Endothelial cell of umbilical vein (primary cell): ENCODE data around the gene MORC2. TPM values are rescaled to one million over a fixed set of nuclear protein-coding genes. Genes with fewer than 3 reads are reported as not detected.

Experiments used
- BruUV-seq: library from RNA; stranded (reverse); fragments of 400-500 nt; replicated peaks from 2 replicates; lab custom pipeline; 2021; lab: Mats Ljungman, UMichigan
- CTCF ChIA-PET: fragments of 300-600, 350-600 bp; sonication (Branson Sonifier 250); formaldehyde crosslinking; loops from one replicate; lab custom pipeline; 2021; ENCODE audit warnings: antibody characterized with exemption, inconsistent platforms; lab: Charles Lee
- POLR2A ChIA-PET: fragments of 300-600, 350-600 bp; sonication (Branson Sonifier 250); formaldehyde crosslinking; loops from one replicate; lab custom pipeline; 2021; ENCODE audit warnings: antibody characterized with exemption, inconsistent platforms; lab: Charles Lee
- DNase-seq: peaks from one replicate; pipeline ENCODE4 v3.0.0-alpha.2; 2011; ENCODE audit warnings: low read depth, low spot score
- FAIRE-seq: peaks from 2 replicates; lab custom pipeline; 2011; peaks lifted over from hg19 to GRCh38; lab: Jason Lieb, UNC
- H2AFZ ChIP-seq: 2 replicates; pipeline ENCODE4 v1.6.0; 2012; ENCODE audit warnings: low read depth, low read length, control low read depth, inconsistent platforms
- H3K27ac ChIP-seq: 2 replicates; pipeline ENCODE4 v1.5.1; 2011; ENCODE audit warnings: low read depth, mild to moderate bottlenecking, control low read depth, low read length, moderate library complexity; ENCODE audit not compliant: insufficient read depth
- H3K27me3 ChIP-seq, 2 experiments: 2 replicates each; pipeline versions ENCODE4 v1.6.0 to v1.6.1; 2011; ENCODE audit warnings: low read length in 2 of 2, mixed read lengths in 1 of 2; ENCODE audit not compliant: control insufficient read depth in 2 of 2, insufficient read depth in 2 of 2
- H3K36me3 ChIP-seq, 2 experiments: 2 replicates in 1 of 2; 3 replicates in 1 of 2; pipeline ENCODE4 v1.5.1; 2011; ENCODE audit warnings: low read length in 2 of 2, mild to moderate bottlenecking in 1 of 2, moderate library complexity in 1 of 2; ENCODE audit not compliant: control insufficient read depth in 2 of 2, insufficient read depth in 2 of 2; ENCODE audit errors: extremely low read depth in 1 of 2
- H3K4me1 ChIP-seq: 3 replicates; pipeline ENCODE4 v1.5.1; 2011; ENCODE audit warnings: mild to moderate bottlenecking, low read length; ENCODE audit not compliant: control insufficient read depth, insufficient read depth; ENCODE audit errors: extremely low read depth
- H3K4me2 ChIP-seq: 2 replicates; pipeline ENCODE4 v1.6.1; 2011; ENCODE audit warnings: low read length, control low read depth, mixed read lengths; ENCODE audit not compliant: insufficient read depth
- H3K4me3 ChIP-seq, 3 experiments: fragments of 200-600 bp in 1 of 3; sonication (generic), shearing (Covaris generic) in 1 of 3; replicated peaks in 1 of 3; 2 replicates each; pipeline ENCODE4 v1.5.1; 2011 to 2016; ENCODE audit warnings: control low read depth in 3 of 3, low read length in 3 of 3, mild to moderate bottlenecking in 2 of 3, inconsistent platforms in 1 of 3, low read depth in 1 of 3, moderate library complexity in 1 of 3; ENCODE audit not compliant: insufficient read depth in 1 of 3
- H3K79me2 ChIP-seq: 2 replicates; pipeline ENCODE4 v1.6.0; 2012; ENCODE audit warnings: low read length, inconsistent platforms; ENCODE audit not compliant: control insufficient read depth, insufficient read depth
- H3K9ac ChIP-seq: replicated peaks from 2 replicates; pipeline ENCODE3; 2011; ENCODE audit warnings: low read length, control low read depth; ENCODE audit not compliant: insufficient read depth; ENCODE audit errors: extremely low read depth
- H3K9me1 ChIP-seq: replicated peaks from 3 replicates; pipeline ENCODE4 v1.6.0; 2011; ENCODE audit warnings: mild to moderate bottlenecking, low read length; ENCODE audit not compliant: control insufficient read depth, insufficient read depth; ENCODE audit errors: extremely low read depth
- H3K9me3 ChIP-seq: replicated peaks from 2 replicates; pipeline ENCODE4 v1.5.1; 2012; ENCODE audit warnings: low read length, inconsistent platforms; ENCODE audit not compliant: control insufficient read depth, insufficient read depth
- H4K20me1 ChIP-seq: replicated peaks from 2 replicates; pipeline ENCODE3; 2011; ENCODE audit warnings: mild to moderate bottlenecking, low read length; ENCODE audit not compliant: control insufficient read depth, insufficient read depth; ENCODE audit errors: extremely low read depth
- EZH2 ChIP-seq: IDR thresholded peaks from 2 replicates; pipeline ENCODE4 v1.6.1; 2012; ENCODE audit warnings: borderline replicate concordance, low read depth, mild to moderate bottlenecking, moderate library complexity, low read length, inconsistent platforms; ENCODE audit not compliant: severe bottlenecking
- FOS ChIP-seq: IDR thresholded peaks from 2 replicates; pipeline ENCODE4 v1.6.1; 2011; ENCODE audit warnings: mild to moderate bottlenecking, low read length, moderate library complexity, borderline replicate concordance; ENCODE audit not compliant: insufficient read depth
- GATA2 ChIP-seq: IDR thresholded peaks from 2 replicates; pipeline ENCODE4 v1.7.0; 2011; ENCODE audit warnings: low read depth, mild to moderate bottlenecking, moderate library complexity, mixed read lengths, low read length; ENCODE audit not compliant: insufficient read length, insufficient read depth
- JUN ChIP-seq: IDR thresholded peaks from 2 replicates; pipeline ENCODE4 v1.6.1; 2011; ENCODE audit warnings: borderline replicate concordance, low read depth; ENCODE audit not compliant: insufficient read length, insufficient read depth
- MAX ChIP-seq: IDR thresholded peaks from 2 replicates; pipeline ENCODE4 v1.6.1; 2011; ENCODE audit not compliant: insufficient read depth, insufficient read length
- MYC ChIP-seq: IDR thresholded peaks from one replicate; pipeline ENCODE4 v1.6.1; 2011; ENCODE audit warnings: mild to moderate bottlenecking, low read depth, low read length
- POLR2A ChIP-seq: IDR thresholded peaks from 2 replicates; pipeline ENCODE4 v1.6.1; 2012; ENCODE audit warnings: low read depth, mild to moderate bottlenecking, control low read depth, low read length
- POLR2AphosphoS5 ChIP-seq: IDR thresholded peaks from 2 replicates; pipeline ENCODE4 v1.6.1; 2012; ENCODE audit warnings: low read depth, mild to moderate bottlenecking, control low read depth, low read length, moderate library complexity; ENCODE audit not compliant: insufficient read depth
- dilution Hi-C: fragments of 300-500 bp; cut with MboI; formaldehyde crosslinking; loops from one replicate; pipeline ENCODE4 v1.15.0; 2019; ENCODE audit warnings: low sequenced_read_pairs; ENCODE audit not compliant: extremely low pct_ligation_motif_present
- intact Hi-C: fragments of 100-400 bp; cut with micrococcal nuclease; formaldehyde crosslinking; loops from one replicate; pipeline ENCODE4 v1.10.0; 2022
- polyA plus RNA-seq, 4 experiments: library from polyadenylated mRNA; depleted of rRNA in 3 of 4; stranded (reverse) in 3 of 4; unstranded in 1 of 4; fragments of >200 nt; gene quantifications; 2 replicates each; pipeline versions ENCODE4 v1.2.1 to v1.2.3, GENCODE V29; 2011 to 2012; ENCODE audit warnings: missing spikeins in 1 of 4
- total RNA-seq: library from RNA; stranded (reverse); gene quantifications from 2 replicates; pipeline ENCODE4 v1.2.3, GENCODE V29; 2021

The MORC2 gene
- total and polyA plus RNA-seq, 2 donors (not counting 3 experiments of a cell fraction or from before 2014, with no cell fraction given) = 11.6 to 34.7 TPM

GRCh38 chr22:30989474-30989873 lies 20.9 kb upstream of the MORC2 start:
- no peak overlapping the region for H3K27ac ChIP-seq
- no peaks in the 10 kb centered on the region for H3K9me1 ChIP-seq
- H3K27me3 ChIP-seq = peaks cover 0 to 3% of the 10 kb centered on the region in 2 experiments
- no TSS peak for BruUV-seq
- DNase-seq (no peak), FAIRE-seq (no peak)
- ChIA-PET POLR2A (no interaction called here), CTCF (no interaction called here)
- H2AFZ ChIP-seq = no peak overlapping the region
- H4K20me1 ChIP-seq = no peaks in the 10 kb centered on the region
- dilution Hi-C loops = no loop called here
- no peaks in the 10 kb centered on the region for H3K4me1 ChIP-seq
- no peaks in the 10 kb centered on the region for H3K36me3 ChIP-seq
- H3K4me3 ChIP-seq = no peak overlapping the region
- TF ChIP-seq MAX (no peak), GATA2 (no peak), MYC (no peak), JUN (no peak), EZH2 (no peak), POLR2AphosphoS5 (no peak), POLR2A (no peak)
- no peak overlapping the region for H3K4me2 ChIP-seq
- no peak overlapping the region for H3K9ac ChIP-seq
- H3K79me2 ChIP-seq = no peaks in the 10 kb centered on the region
- intact Hi-C loops = no loop called here
- H3K9me3 ChIP-seq = no peaks in the 10 kb centered on the region

GRCh38 chr22:30985561-30986208 lies 17.1 kb upstream of the MORC2 start:
- BruUV-seq = no TSS peak

More at GRCh38 chr22:30985561-30986208, 17.1 kb upstream of the MORC2 start:
- Histone ChIP-seq H3K4me1 (no peaks in the 10 kb centered on the region), H3K9ac (no peak overlapping the region), H3K36me3 (no peaks in the 10 kb centered on the region), H3K79me2 (no peaks in the 10 kb centered on the region), H3K9me3 (no peaks in the 10 kb centered on the region), H4K20me1 (no peaks in the 10 kb centered on the region), H3K27ac (no peak overlapping the region), H2AFZ (no peak overlapping the region), H3K4me3 (no peak overlapping the region), H3K27me3 (peaks cover 0 to 3% of the 10 kb centered on the region in 2 experiments), H3K9me1 (no peaks in the 10 kb centered on the region), H3K4me2 (no peak overlapping the region)
- no peak for DNase-seq
- no peak for FAIRE-seq
- dilution Hi-C loops = no loop called here
- POLR2A ChIA-PET = no interaction called here
- intact Hi-C loops = no loop called here
- CTCF ChIA-PET = no interaction called here
- TF ChIP-seq POLR2AphosphoS5 (no peak), FOS (no peak), EZH2 (no peak), JUN (no peak)
